Activated CD4-positive, alpha-beta T cell treated with anti-CD3 and anti-CD28 coated beads, Interleukin-2, amount 50 U/mL, for 4 hours (primary cell): ENCODE measurements around the gene SLC44A1.

Experiments
- DNase-seq, 2 experiments: peaks; one replicate each; pipeline ENCODE4 v3.0.0-alpha.2; 2020

Gene SLC44A1

DNA sequence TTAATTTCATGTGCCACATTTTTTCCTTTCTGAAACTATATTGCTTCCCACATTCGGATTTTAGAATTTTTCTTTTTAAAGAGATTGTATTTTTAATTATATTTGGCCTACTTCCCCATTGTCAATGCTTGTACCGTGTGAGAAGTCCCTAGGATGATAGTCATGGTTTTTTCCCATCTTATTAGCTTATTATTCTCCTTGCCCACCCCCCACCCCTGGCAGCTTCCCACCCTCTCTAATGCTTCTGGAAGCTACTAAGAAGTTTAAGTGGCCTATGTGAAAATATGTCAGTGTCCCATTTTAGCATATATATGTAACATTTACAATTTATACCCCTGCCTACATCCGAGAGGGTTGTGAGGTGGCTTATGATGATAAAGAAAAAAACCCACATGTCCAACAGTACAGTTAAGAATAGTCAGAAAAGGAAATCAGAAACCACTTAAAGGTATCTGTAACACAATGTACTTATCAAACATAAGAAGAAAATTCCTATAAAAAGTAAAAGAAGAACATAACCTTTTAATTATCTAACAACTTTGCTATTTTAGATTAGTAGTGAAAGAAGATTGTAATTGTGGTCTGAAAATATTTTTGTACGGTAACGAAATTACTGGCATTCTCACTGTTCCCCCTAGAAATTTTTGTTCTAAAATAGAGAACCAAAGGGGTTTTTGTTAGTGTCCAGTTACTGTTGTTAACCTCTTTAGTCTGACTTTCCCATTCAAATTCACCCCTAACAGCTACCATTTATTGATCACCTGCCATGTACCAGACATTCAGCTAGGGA is 62.1 kb downstream of the SLC44A1 start:
- DNase-seq: no peak

- DNase-seq: no peak
These were observed 63.2 kb downstream of the SLC44A1 start for GRCh38 chr9:105307591-105308130.

GRCh38 chr9:105308461-105309341 is 64.2 kb downstream of the SLC44A1 start:
- no peak for DNase-seq

GRCh38 chr9:105309531-105309931 is 65.1 kb downstream of the SLC44A1 start:
- no peak for DNase-seq

- DNase-seq: no peak
These were observed 66.9 kb downstream of the SLC44A1 start for GRCh38 chr9:105311306-105311705.

- no peak for DNase-seq
These were observed 68.8 kb downstream of the SLC44A1 start for GRCh38 chr9:105313238-105313637.

GRCh38 chr9:105316703-105317102 is 72.3 kb downstream of the SLC44A1 start:
- no peak for DNase-seq

GRCh38 chr9:105318729-105319191 is 74.3 kb downstream of the SLC44A1 start:
- no peak for DNase-seq

- DNase-seq: no peak
These were observed 74.9 kb downstream of the SLC44A1 start for GRCh38 chr9:105319202-105319813.

- no peak for DNase-seq
These were observed 76.1 kb downstream of the SLC44A1 start for GRCh38 chr9:105320568-105320967.

DNA sequence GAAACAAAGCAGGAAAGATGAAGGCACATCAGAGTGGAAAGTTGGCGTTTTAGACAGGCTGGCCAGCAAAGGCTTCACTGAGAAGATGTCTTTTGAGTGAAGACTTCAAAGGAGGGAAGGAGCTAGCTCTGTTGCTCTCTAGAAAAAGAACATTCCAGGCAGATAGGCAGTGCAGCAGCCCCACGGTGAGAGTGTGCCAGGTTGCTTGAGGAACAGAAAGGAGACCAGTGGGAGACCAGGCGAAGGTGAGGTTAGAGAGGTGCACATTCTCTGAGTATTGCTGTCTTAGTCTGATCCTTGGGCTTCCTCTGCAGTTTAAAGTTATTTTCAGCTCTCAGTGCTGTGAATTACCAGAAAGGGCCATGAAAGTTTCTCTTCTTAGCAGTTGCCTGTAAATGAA is 83.8 kb downstream of the SLC44A1 start:
- DNase-seq: no peak

GRCh38 chr9:105328872-105329718 is 84.6 kb downstream of the SLC44A1 start:
- DNase-seq: no peak

DNA sequence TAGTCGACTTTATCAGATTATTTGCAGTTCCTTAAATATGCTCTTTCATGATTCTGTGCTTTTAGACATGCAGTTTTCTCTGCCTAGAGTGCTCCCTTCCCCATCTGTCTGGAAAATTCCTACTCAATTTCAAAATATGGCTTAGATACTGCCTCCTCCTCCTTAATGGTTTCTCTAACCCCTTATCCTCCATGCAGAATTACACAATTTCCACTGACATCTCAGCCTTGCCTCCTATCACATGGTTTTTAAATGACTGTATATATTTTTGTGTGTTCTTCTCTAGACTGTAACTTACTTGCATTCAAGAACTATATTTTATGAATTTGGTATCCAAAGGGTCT is 85.2 kb downstream of the SLC44A1 start:
- DNase-seq: no peak

DNA sequence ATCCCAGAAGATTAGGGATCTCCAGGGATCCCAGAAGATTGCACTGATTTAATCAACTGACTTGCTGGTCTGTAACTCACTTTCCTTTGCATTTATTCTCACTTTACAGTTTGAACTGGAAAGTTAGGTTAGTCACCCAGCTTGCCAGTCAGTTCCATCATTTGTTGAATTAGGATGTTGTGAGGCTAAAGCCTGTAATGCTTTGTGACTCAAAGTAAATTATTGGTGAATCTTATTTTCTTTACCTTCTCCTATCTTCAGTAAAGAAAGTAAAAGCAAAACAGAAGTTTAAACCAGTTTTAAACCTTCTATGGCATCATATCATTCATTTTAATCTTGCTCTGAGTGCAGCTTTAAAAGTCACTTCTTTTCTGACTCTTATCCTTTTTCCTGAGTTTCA is 85.8 kb downstream of the SLC44A1 start:
- DNase-seq: no peak

DNA sequence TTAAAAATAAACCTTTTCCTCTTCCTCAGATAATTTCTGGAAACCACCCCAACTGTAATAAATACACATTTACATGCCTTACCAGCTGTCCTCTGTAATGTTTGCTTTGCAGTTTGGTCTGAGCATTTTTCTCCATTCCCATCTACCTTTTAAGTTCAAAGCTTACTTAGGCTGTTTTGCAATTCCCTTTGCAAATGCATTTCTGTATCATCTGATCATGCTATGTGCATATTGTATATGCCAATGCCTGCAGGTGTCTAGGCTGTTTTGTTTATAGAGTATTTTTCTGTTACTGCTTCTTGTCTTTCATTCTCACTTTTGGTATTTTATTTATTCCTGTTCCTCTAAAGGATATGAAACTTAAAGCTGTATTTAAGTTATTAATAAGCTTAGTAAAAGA is 86.3 kb downstream of the SLC44A1 start:
- DNase-seq: no peak

- DNase-seq: no peak
These were observed 86.7 kb downstream of the SLC44A1 start for GRCh38 chr9:105331160-105331559.

- DNase-seq: no peak
These were observed 87.3 kb downstream of the SLC44A1 start for GRCh38 chr9:105331755-105332154.

DNA sequence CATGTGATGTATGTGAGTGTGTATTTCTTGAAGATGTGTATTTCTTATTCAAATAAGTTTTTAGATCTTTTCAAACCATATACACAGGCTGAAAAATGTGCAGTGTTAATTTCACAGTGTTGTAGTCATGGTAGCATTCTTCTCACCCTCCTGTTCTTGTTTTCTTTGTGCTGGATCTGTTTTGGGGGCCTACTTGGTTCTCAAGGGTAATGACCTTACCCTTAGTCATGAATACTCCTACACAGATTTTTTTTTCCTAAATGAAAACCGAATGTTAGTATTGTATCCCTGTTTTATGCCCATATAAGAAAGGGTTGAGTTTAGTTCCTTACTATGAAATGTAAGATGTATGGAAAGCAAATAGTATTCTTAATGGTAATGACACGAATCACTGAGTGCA is 88.0 kb downstream of the SLC44A1 start:
- no peak for DNase-seq

- no peak for DNase-seq
These were observed 88.6 kb downstream of the SLC44A1 start for GRCh38 chr9:105333076-105333475.

DNA sequence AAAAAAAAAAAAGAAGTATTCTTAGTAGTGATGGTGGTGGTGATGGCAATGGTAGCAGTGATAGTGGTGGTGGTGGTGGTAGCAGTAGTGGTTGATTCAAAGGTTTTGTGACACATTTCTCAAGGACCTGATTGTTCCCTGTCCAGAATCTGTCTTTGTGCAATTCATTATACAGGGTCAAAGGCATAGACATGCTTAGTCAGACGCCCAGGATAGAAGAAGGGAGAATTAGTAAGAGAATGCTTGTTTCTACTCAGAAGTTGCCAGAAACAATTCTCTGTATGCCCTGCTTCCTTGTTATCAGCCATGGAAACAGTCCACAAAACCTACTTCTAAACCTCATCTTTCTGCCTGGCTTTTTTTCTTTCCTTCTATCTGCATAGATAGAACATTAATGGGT is 89.4 kb downstream of the SLC44A1 start:
- no peak for DNase-seq

GRCh38 chr9:105338308-105338707 is 93.9 kb downstream of the SLC44A1 start:
- no peak for DNase-seq

DNA sequence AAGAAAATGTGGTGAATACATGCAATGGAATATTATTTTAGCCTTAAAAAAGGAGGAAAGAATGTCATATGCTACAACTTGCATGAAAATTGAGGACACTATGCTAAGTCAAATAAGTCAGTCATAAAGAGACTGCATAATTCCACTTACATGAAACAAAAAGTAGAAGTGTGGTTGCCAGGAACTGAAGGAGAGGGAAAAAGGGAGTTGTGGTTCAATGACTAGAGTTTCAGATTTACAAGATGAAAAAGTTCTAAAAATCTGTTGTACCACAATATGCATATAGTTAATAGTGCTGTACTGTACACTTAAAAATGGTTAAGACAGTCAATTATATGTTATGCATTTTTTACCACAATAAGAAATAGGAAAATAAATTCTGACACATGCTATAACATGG is 95.4 kb downstream of the SLC44A1 start:
- DNase-seq: no peak
